RWPE2 (cell line): Measurements from ENCODE around the gene PLEKHF1.

ENCODE experiments used
- ATAC-seq: fragments of 200-7000 bp; cut with Tn5 transposase; 3 replicates; pipeline ENCODE4 v1.9.1; 2021; ENCODE audit warnings: low read depth
- DNase-seq: peaks from one replicate; pipeline ENCODE4 v3.0.0-alpha.2; 2020; ENCODE audit warnings: low spot score
- H3K27ac ChIP-seq: fragments of 450-650 bp; 2 replicates; pipeline ENCODE4 v1.5.1; 2017; ENCODE audit warnings: mild to moderate bottlenecking; ENCODE audit not compliant: poor library complexity, severe bottlenecking
- H3K27me3 ChIP-seq: fragments of 250-450 bp; sonication (Bioruptor Pico); 2 replicates; pipeline ENCODE4 v1.5.1; 2021; ENCODE audit warnings: mild to moderate bottlenecking, moderate library complexity; ENCODE audit not compliant: insufficient read depth, poor library complexity, severe bottlenecking
- H3K36me3 ChIP-seq: fragments of 250-450 bp; sonication (Bioruptor Pico); 2 replicates; pipeline ENCODE4 v1.5.1; 2020; ENCODE audit warnings: low read depth, mild to moderate bottlenecking, moderate library complexity
- H3K4me1 ChIP-seq: fragments of 250-450 bp; sonication (Bioruptor Pico); 2 replicates; pipeline ENCODE4 v1.5.1; 2021; ENCODE audit warnings: mild to moderate bottlenecking, moderate library complexity; ENCODE audit not compliant: insufficient read depth, poor library complexity, severe bottlenecking
- H3K4me3 ChIP-seq: fragments of 250-450 bp; sonication (Bioruptor Pico); 2 replicates; pipeline ENCODE4 v1.5.1; 2021; ENCODE audit warnings: mild to moderate bottlenecking, moderate library complexity; ENCODE audit not compliant: severe bottlenecking
- H3K9me3 ChIP-seq: fragments of 250-450 bp; sonication (Bioruptor Pico); 2 replicates; pipeline ENCODE4 v1.5.1; 2021; ENCODE audit warnings: mild to moderate bottlenecking, moderate library complexity; ENCODE audit not compliant: severe bottlenecking
- TF ChIP-seq, protein P1 (sequence below): fragments of 450-650 bp; IDR thresholded peaks from one replicate; pipeline ENCODE4 v1.5.1; 2017; ENCODE audit warnings: mild to moderate bottlenecking, moderate library complexity; ENCODE audit not compliant: poor library complexity, severe bottlenecking

PLEKHF1 gene

DNA sequence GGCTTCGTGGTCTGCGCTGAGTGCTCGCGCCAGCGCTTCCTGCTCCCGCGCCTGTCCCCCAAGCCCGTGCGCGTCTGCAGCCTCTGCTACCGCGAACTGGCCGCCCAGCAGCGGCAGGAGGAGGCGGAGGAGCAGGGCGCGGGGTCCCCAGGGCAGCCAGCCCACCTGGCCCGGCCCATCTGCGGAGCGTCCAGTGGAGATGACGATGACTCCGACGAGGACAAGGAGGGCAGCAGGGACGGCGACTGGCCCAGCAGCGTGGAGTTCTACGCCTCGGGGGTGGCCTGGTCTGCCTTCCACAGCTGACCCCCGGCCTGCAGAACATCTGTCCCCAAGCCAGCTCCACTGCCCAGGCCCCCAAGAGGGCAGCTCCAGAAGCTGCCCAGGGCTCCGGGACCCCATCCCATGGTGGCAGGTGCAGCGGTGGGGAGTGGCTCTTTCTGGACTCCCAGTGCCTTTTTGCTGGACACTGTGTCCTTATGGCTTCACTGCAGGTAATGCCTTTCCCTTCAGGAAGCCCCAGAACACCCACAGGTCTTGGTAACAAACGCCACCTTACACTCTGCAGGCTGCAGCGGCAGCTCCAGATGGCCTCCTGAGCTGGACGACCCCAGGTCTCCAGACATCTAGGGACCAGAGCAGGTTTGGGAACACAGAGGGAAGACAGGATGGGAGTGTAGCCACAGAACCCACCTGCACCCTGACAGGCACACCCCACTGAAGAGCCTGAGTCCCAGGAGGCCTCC is 9.3 kb downstream of the PLEKHF1 start:
- no peaks in the 10 kb centered on the region for H3K27me3 ChIP-seq
- H3K4me3 ChIP-seq, result no peak overlapping the region
- ATAC-seq (no peak), DNase-seq (no peak)
- H3K27ac ChIP-seq, result no peak overlapping the region
- TF ChIP-seq, protein P1, sequence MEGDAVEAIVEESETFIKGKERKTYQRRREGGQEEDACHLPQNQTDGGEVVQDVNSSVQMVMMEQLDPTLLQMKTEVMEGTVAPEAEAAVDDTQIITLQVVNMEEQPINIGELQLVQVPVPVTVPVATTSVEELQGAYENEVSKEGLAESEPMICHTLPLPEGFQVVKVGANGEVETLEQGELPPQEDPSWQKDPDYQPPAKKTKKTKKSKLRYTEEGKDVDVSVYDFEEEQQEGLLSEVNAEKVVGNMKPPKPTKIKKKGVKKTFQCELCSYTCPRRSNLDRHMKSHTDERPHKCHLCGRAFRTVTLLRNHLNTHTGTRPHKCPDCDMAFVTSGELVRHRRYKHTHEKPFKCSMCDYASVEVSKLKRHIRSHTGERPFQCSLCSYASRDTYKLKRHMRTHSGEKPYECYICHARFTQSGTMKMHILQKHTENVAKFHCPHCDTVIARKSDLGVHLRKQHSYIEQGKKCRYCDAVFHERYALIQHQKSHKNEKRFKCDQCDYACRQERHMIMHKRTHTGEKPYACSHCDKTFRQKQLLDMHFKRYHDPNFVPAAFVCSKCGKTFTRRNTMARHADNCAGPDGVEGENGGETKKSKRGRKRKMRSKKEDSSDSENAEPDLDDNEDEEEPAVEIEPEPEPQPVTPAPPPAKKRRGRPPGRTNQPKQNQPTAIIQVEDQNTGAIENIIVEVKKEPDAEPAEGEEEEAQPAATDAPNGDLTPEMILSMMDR, result no peak
- H3K4me1 ChIP-seq, result peaks cover 7% of the 10 kb centered on the region
- H3K36me3 ChIP-seq, result no peaks in the 10 kb centered on the region
- no peaks in the 10 kb centered on the region for H3K9me3 ChIP-seq

GRCh38 chr19:29675120-29675649 is 9.9 kb downstream of the PLEKHF1 start:
- TF ChIP-seq, protein P1, result no peak
- H3K9me3 ChIP-seq, result no peaks in the 10 kb centered on the region
- H3K4me3 ChIP-seq, result no peak overlapping the region
- ATAC-seq, result no peak
- no peaks in the 10 kb centered on the region for H3K27me3 ChIP-seq
- H3K27ac ChIP-seq, result no peak overlapping the region
- no peaks in the 10 kb centered on the region for H3K36me3 ChIP-seq
- peaks cover 7% of the 10 kb centered on the region for H3K4me1 ChIP-seq
- DNase-seq, result no peak

- ATAC-seq (no peak), DNase-seq (no peak)
- H3K4me3 ChIP-seq, result no peak overlapping the region
- H3K4me1 ChIP-seq, result peaks cover 7% of the 10 kb centered on the region
- no peaks in the 10 kb centered on the region for H3K36me3 ChIP-seq
- no peaks in the 10 kb centered on the region for H3K9me3 ChIP-seq
- H3K27me3 ChIP-seq, result no peaks in the 10 kb centered on the region
- TF ChIP-seq, protein P1, result no peak
- H3K27ac ChIP-seq, result no peak overlapping the region
These were observed 10.5 kb downstream of the PLEKHF1 start for GRCh38 chr19:29675650-29676186.

GRCh38 chr19:29676586-29676985 is 11.3 kb downstream of the PLEKHF1 start:
- Histone ChIP-seq H3K9me3 (no peaks in the 10 kb centered on the region), H3K4me3 (no peak overlapping the region), H3K4me1 (peaks cover 1% of the 10 kb centered on the region), H3K36me3 (no peaks in the 10 kb centered on the region), H3K27me3 (no peaks in the 10 kb centered on the region), H3K27ac (no peak overlapping the region)
- DNase-seq (no peak), ATAC-seq (no peak)
- TF ChIP-seq, protein P1, result no peak
